K562 (cell line): ENCODE measurements around the gene GMIP. TPM values are rescaled to one million over a fixed set of nuclear protein-coding genes. Genes with fewer than 3 reads are reported as not detected.

Source experiments
- ATAC-seq: fragments of 200-7000 bp; cut with Tn5 transposase; 3 replicates; pipeline ENCODE4 v1.9.1; 2020; ENCODE audit warnings: moderate library complexity
- BruUV-seq: library from RNA; stranded (reverse); fragments of 400-500 nt; replicated peaks from 2 replicates; lab custom pipeline; 2021; lab: Mats Ljungman, UMichigan
- CTCF ChIA-PET: fragments of 300-600 bp; formaldehyde crosslinking; extraction: SDS; loops from one replicate; lab custom pipeline; 2021; ENCODE audit warnings: low intra/inter-chr PET ratio; lab: Yijun Ruan, JAX
- POLR2A ChIA-PET: fragments of 300-600, 350-650 bp; sonication (Branson Sonifier 250); formaldehyde crosslinking; extraction: SDS; loops from one replicate; lab custom pipeline; 2021; ENCODE audit warnings: antibody characterized with exemption, inconsistent platforms; lab: Yijun Ruan, JAX
- DNase-seq, 4 experiments: peaks; one replicate each; pipeline versions ENCODE4 v3.0.0 to v3.0.0-alpha.2; 2011 to 2018; ENCODE audit warnings: low spot score in 3 of 4, mixed read lengths in 3 of 4; ENCODE audit errors: extremely low read depth in 1 of 4
- FAIRE-seq: peaks from 2 replicates; lab custom pipeline; 2011; peaks lifted over from hg19 to GRCh38; lab: Jason Lieb, UNC
- H2AFZ ChIP-seq: 2 replicates; pipeline ENCODE4 v1.6.0; 2011; ENCODE audit warnings: low read depth, low read length, control low read depth, inconsistent platforms
- H3K27ac ChIP-seq: fragments of 200-600 bp; 3 replicates; pipeline ENCODE4 v1.8.0; 2011; ENCODE audit warnings: low read depth, mild to moderate bottlenecking, control low read depth, inconsistent platforms, low read length, moderate library complexity, mixed read lengths; ENCODE audit errors: extremely low read depth
- H3K27me3 ChIP-seq, 2 experiments: fragments of 300-600 bp in 1 of 2; 2 replicates in 1 of 2; 3 replicates in 1 of 2; pipeline versions ENCODE4 v1.6.0 to v1.8.0; 2011; ENCODE audit warnings: inconsistent platforms in 2 of 2, low read length in 2 of 2, mild to moderate bottlenecking in 1 of 2, mixed read lengths in 1 of 2, moderate library complexity in 1 of 2; ENCODE audit not compliant: control insufficient read depth in 2 of 2, insufficient read depth in 2 of 2
- H3K36me3 ChIP-seq: fragments of 300-600 bp; 3 replicates; pipeline ENCODE4 v1.8.0; 2011; ENCODE audit warnings: mild to moderate bottlenecking, low read length, inconsistent platforms; ENCODE audit not compliant: control insufficient read depth, insufficient read depth
- H3K4me1 ChIP-seq, 2 experiments: fragments of 200-600 bp in 1 of 2; replicated peaks in 1 of 2; 2 replicates in 1 of 2; 3 replicates in 1 of 2; pipeline versions ENCODE4 v1.5.1 to v1.8.0; 2011; ENCODE audit warnings: inconsistent platforms in 2 of 2, low read length in 2 of 2, mild to moderate bottlenecking in 1 of 2, mixed read lengths in 1 of 2, moderate library complexity in 1 of 2; ENCODE audit not compliant: control insufficient read depth in 2 of 2, insufficient read depth in 2 of 2
- H3K4me2 ChIP-seq: 2 replicates; pipeline ENCODE4 v1.6.1; 2011; ENCODE audit warnings: low read length, control low read depth, inconsistent platforms, mixed read lengths; ENCODE audit not compliant: insufficient read depth
- H3K4me3 ChIP-seq: fragments of 200-600 bp; sonication (generic), shearing (Covaris generic); 2 replicates; pipeline ENCODE4 v1.5.1; 2016; ENCODE audit warnings: control low read depth, inconsistent platforms
- H3K79me2 ChIP-seq: fragments of 200-600 bp; 3 replicates; pipeline ENCODE4 v1.8.0; 2011; ENCODE audit warnings: low read length, inconsistent platforms; ENCODE audit not compliant: control insufficient read depth, insufficient read depth
- H3K9ac ChIP-seq, 2 experiments: 2 replicates each; pipeline versions ENCODE4 v1.6.0 to v1.6.1; 2011; ENCODE audit warnings: low read depth in 2 of 2, low read length in 2 of 2, control low read depth in 1 of 2, inconsistent platforms in 1 of 2, mild to moderate bottlenecking in 1 of 2, mixed read lengths in 1 of 2; ENCODE audit not compliant: insufficient read depth in 1 of 2
- H3K9me1 ChIP-seq: one replicate; pipeline ENCODE4 v1.6.0; 2011; ENCODE audit warnings: inconsistent platforms, mild to moderate bottlenecking, low read length, moderate library complexity; ENCODE audit not compliant: control insufficient read depth, insufficient read depth
- H3K9me3 ChIP-seq: replicated peaks from 2 replicates; pipeline ENCODE4 v1.5.1; 2011; ENCODE audit warnings: low read depth, low read length, inconsistent platforms; ENCODE audit not compliant: control insufficient read depth, insufficient read depth
- H4K20me1 ChIP-seq: replicated peaks from 2 replicates; pipeline ENCODE4 v1.6.1; 2011; ENCODE audit warnings: low read length, inconsistent platforms, mixed read lengths; ENCODE audit not compliant: control insufficient read depth, insufficient read depth
- GTF2E2 ChIP-seq: fragments of 200-800 bp; sonication (Bioruptor generic); IDR thresholded peaks from 2 replicates; pipeline ENCODE4 v1.6.1; 2016; ENCODE audit warnings: missing genetic modification characterization, missing compliant biosample characterization
- HEY1 ChIP-seq: fragments of 250-450 bp; sonication (Bioruptor Pico); IDR thresholded peaks from 2 replicates; pipeline ENCODE4 v1.5.0; 2020; ENCODE audit warnings: mild to moderate bottlenecking, moderate library complexity, borderline replicate concordance
- RBM25 ChIP-seq: fragments of 200-400 bp; formaldehyde crosslinking; IDR thresholded peaks from 2 replicates; pipeline ENCODE4 v1.6.1; 2018; ENCODE audit warnings: low read length, low read depth, moderate library complexity; ENCODE audit not compliant: severe bottlenecking
- TCF7 ChIP-seq: sonication (generic); IDR thresholded peaks from 2 replicates; pipeline ENCODE4 v1.6.1; 2016; ENCODE audit warnings: antibody characterized with exemption, borderline replicate concordance
- WGBS: fragments of 100-300 bp; shearing (Covaris generic); methylation state at CpG from one replicate; pipeline ENCODE4 v1.1.6; 2016; ENCODE audit warnings: low coverage, mixed read lengths; ENCODE audit not compliant: insufficient coverage; ENCODE audit errors: missing lambda C conversion rate; 5-methylcytosine and 5-hydroxymethylcytosine counted together
- in situ Hi-C: fragments of 300-500 bp; cut with MboI; formaldehyde crosslinking; loops from 4 replicates; pipeline ENCODE4 v1.15.0; 2018; ENCODE audit warnings: inconsistent platforms, mixed read lengths
- intact Hi-C: fragments of 100-400 bp; cut with micrococcal nuclease; formaldehyde crosslinking; loops from 2 replicates; pipeline ENCODE4 v1.14.2; 2022
- polyA plus RNA-seq, 8 experiments: library from polyadenylated mRNA; depleted of rRNA in 4 of 8; stranded (reverse) in 5 of 8; unstranded in 3 of 8; fragments of >200 nt; fragmentation: Nextera tagmentation in 2 of 8; fragmentation: Illumina TruSeq in 1 of 8; extraction: Ambion mirVana in 2 of 8; extraction: Trizol in 1 of 8; gene quantifications; 2 replicates each; pipeline versions ENCODE4 v1.2.1 to v1.2.3, GENCODE V29; 2011 to 2014; ENCODE audit warnings: inconsistent platforms in 1 of 8, missing spikeins in 1 of 8
- total RNA-seq, 7 experiments: library from RNA; depleted of rRNA in 6 of 7; stranded (reverse); fragments of >200 nt in 6 of 7; fragmentation: Illumina TruSeq in 2 of 7; extraction: Trizol in 2 of 7; gene quantifications; 2 replicates each; pipeline versions ENCODE4 v1.2.1 to v1.2.3, GENCODE V29; 2011 to 2021; ENCODE audit warnings: low replicate concordance in 1 of 7
- TF ChIP-seq, protein P1 (sequence below): fragments of 250-450 bp; sonication (Bioruptor Pico); IDR thresholded peaks from 2 replicates; pipeline ENCODE4 v1.4.0; 2020
- TF ChIP-seq, protein P2 (sequence below): IDR thresholded peaks from 2 replicates; pipeline ENCODE4 v1.6.1; 2012; ENCODE audit warnings: low read depth, low read length, improper control_type of control experiment, borderline replicate concordance

The GMIP gene
- total and polyA plus RNA-seq, 9 of the 15 experiments (the other 6 are each of a cell fraction or from before 2014, with no cell fraction given): 0.14 to 15.8 (median 3.2) TPM

GRCh38 chr19:19670070-19670551 is 26.7 kb upstream of the GMIP start:
- ChIA-PET CTCF (no interaction called here), POLR2A (interaction anchor here (1.1 to 1.6 kb wide), 3 partner anchors 13 to 232 kb away, joined by 3 to 5 read pairs (median 3); no protein-coding TSS in a partner anchor)
- H3K27ac ChIP-seq: no peak overlapping the region
- no peaks in the 10 kb centered on the region for H3K27me3 ChIP-seq
- no peaks in the 10 kb centered on the region for H3K9me1 ChIP-seq
- WGBS: 78% methylated on average over 7 of the region's 10 CpGs
- peak overlapping the region; percentile 82 for H3K4me2 ChIP-seq
- peaks cover 24% of the 10 kb centered on the region for H3K79me2 ChIP-seq
- peaks cover 6 to 21% of the 10 kb centered on the region in 2 experiments for H3K4me1 ChIP-seq
- TF ChIP-seq GTF2E2 (tag) (no peak), RBM25 (no peak), TCF7 (no peak), HEY1 (CRISPR knock-in tag) (no peak)
- TF ChIP-seq, protein P1, sequence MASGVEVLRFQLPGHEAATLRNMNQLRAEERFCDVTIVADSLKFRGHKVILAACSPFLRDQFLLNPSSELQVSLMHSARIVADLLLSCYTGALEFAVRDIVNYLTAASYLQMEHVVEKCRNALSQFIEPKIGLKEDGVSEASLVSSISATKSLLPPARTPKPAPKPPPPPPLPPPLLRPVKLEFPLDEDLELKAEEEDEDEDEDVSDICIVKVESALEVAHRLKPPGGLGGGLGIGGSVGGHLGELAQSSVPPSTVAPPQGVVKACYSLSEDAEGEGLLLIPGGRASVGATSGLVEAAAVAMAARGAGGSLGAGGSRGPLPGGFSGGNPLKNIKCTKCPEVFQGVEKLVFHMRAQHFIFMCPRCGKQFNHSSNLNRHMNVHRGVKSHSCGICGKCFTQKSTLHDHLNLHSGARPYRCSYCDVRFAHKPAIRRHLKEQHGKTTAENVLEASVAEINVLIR (CRISPR knock-in tag): no peak
- TF ChIP-seq, protein P2, sequence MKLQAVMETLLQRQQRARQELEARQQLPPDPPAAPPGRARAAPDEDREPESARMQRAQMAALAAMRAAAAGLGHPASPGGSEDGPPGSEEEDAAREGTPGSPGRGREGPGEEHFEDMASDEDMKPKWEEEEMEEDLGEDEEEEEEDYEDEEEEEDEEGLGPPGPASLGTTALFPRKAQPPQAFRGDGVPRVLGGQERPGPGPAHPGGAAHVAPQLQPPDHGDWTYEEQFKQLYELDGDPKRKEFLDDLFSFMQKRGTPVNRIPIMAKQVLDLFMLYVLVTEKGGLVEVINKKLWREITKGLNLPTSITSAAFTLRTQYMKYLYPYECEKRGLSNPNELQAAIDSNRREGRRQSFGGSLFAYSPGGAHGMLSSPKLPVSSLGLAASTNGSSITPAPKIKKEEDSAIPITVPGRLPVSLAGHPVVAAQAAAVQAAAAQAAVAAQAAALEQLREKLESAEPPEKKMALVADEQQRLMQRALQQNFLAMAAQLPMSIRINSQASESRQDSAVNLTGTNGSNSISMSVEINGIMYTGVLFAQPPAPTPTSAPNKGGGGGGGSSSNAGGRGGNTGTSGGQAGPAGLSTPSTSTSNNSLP: no peak
- peaks cover 8% of the 10 kb centered on the region for H3K9me3 ChIP-seq
- FAIRE-seq: no peak
- H3K9ac ChIP-seq: peak overlapping the region; percentile 67 to 90; a peak in 2 of 4 replicates
- intact Hi-C loops: no loop called here
- peaks cover 15% of the 10 kb centered on the region; the same call in 1 of the 3 replicates for H3K36me3 ChIP-seq
- ATAC-seq: no peak
- no peaks in the 10 kb centered on the region for H4K20me1 ChIP-seq
- BruUV-seq: no TSS peak
- in situ Hi-C loops: no loop called here
- H2AFZ ChIP-seq: no peak overlapping the region
- H3K4me3 ChIP-seq: peak overlapping the region; percentile 77; the same call in 1 of the 2 replicates
- no peak for DNase-seq
